ENCODE results near the gene MBTPS1. TPM values are rescaled to one million over a fixed set of nuclear protein-coding genes. Genes with fewer than 3 reads are reported as not detected.

The MBTPS1 gene
- total RNA-seq, 1 experiment from 2014 or later, result 46.9 TPM

- DNase-seq (ENCODE audit: low spot score) (no peak), ATAC-seq (no peak)
- POLR2A ChIA-PET, result interaction anchor here (0.6 kb wide), 1 partner anchor 10 kb away, joined by 6 read pairs; no protein-coding TSS in a partner anchor
- Mint-ChIP-seq H3K36me3 (peaks cover 14% of the 10 kb centered on the region), H3K4me1 (peaks cover 17% of the 10 kb centered on the region), H3K9me3 (peaks cover 15% of the 10 kb centered on the region), H3K4me3 (no peak overlapping the region), H3K27me3 (ENCODE audit: low read depth) (peaks cover 18% of the 10 kb centered on the region), H3K27ac (no peak overlapping the region)
- CTCF ChIA-PET, result interaction anchor here (0.6 kb wide), 1 partner anchor 12 kb away, joined by 3 read pairs; no protein-coding TSS in a partner anchor
- TF ChIP-seq JUN (CRISPR knock-in tag; IDR thresholded peaks at IDR 0.05) (no peak), ESRRA (CRISPR knock-in tag; IDR thresholded peaks at IDR 0.05; ENCODE audit: borderline replicate concordance) (no peak), ERG (CRISPR knock-in tag; IDR thresholded peaks at IDR 0.05) (no peak), RELA (CRISPR knock-in tag; IDR thresholded peaks at IDR 0.05; ENCODE audit: borderline replicate concordance) (no peak), ATF6 (CRISPR knock-in tag; IDR thresholded peaks at IDR 0.05) (no peak), SMAD3 (CRISPR knock-in tag; IDR thresholded peaks at IDR 0.05; ENCODE audit: borderline replicate concordance) (no peak), ZNF121 (CRISPR knock-in tag; IDR thresholded peaks at IDR 0.05) (no peak), NR3C1 (CRISPR knock-in tag; conservative IDR thresholded peaks at IDR 0.05; ENCODE audit: low read depth) (no peak), HMGXB4 (CRISPR knock-in tag; IDR thresholded peaks at IDR 0.05) (no peak), AR (CRISPR knock-in tag; IDR thresholded peaks at IDR 0.05) (no peak), USF2 (CRISPR knock-in tag; IDR thresholded peaks at IDR 0.05) (no peak), TCF7 (CRISPR knock-in tag; IDR thresholded peaks at IDR 0.05; ENCODE audit: low read depth) (no peak), MLX (CRISPR knock-in tag; IDR thresholded peaks at IDR 0.05) (no peak), ZNF317 (CRISPR knock-in tag; IDR thresholded peaks at IDR 0.05; ENCODE audit: borderline replicate concordance, low read depth) (no peak), TP53 (CRISPR knock-in tag; IDR thresholded peaks at IDR 0.05) (no peak), ZNF138 (CRISPR knock-in tag; conservative IDR thresholded peaks at IDR 0.05) (no peak), NR1H2 (CRISPR knock-in tag; IDR thresholded peaks at IDR 0.05) (no peak), ZNF423 (CRISPR knock-in tag; IDR thresholded peaks at IDR 0.05) (no peak), ZNF396 (CRISPR knock-in tag; IDR thresholded peaks at IDR 0.05; ENCODE audit: borderline replicate concordance) (no peak)
Observed at GRCh38 chr16:84018710-84019109, 98.0 kb downstream of the MBTPS1 start.
